K562 (cell line): ENCODE measurements around the gene PNLIPRP1. TPM values are rescaled to one million over a fixed set of nuclear protein-coding genes. Genes with fewer than 3 reads are reported as not detected.

Experiments
- ATAC-seq: fragments of 200-7000 bp; cut with Tn5 transposase; 3 replicates; pipeline ENCODE4 v1.9.1; 2020; ENCODE audit warnings: moderate library complexity
- BruUV-seq: library from RNA; stranded (reverse); fragments of 400-500 nt; replicated peaks from 2 replicates; lab custom pipeline; 2021; lab: Mats Ljungman, UMichigan
- CTCF ChIA-PET: fragments of 300-600 bp; formaldehyde crosslinking; extraction: SDS; loops from one replicate; lab custom pipeline; 2021; ENCODE audit warnings: low intra/inter-chr PET ratio; lab: Yijun Ruan, JAX
- POLR2A ChIA-PET: fragments of 300-600, 350-650 bp; sonication (Branson Sonifier 250); formaldehyde crosslinking; extraction: SDS; loops from one replicate; lab custom pipeline; 2021; ENCODE audit warnings: antibody characterized with exemption, inconsistent platforms; lab: Yijun Ruan, JAX
- DNase-seq, 4 experiments: peaks; one replicate each; pipeline versions ENCODE4 v3.0.0 to v3.0.0-alpha.2; 2011 to 2018; ENCODE audit warnings: low spot score in 3 of 4, mixed read lengths in 3 of 4; ENCODE audit errors: extremely low read depth in 1 of 4
- FAIRE-seq: peaks from 2 replicates; lab custom pipeline; 2011; peaks lifted over from hg19 to GRCh38; lab: Jason Lieb, UNC
- H2AFZ ChIP-seq: 2 replicates; pipeline ENCODE4 v1.6.0; 2011; ENCODE audit warnings: low read depth, low read length, control low read depth, inconsistent platforms
- H3K27ac ChIP-seq: fragments of 200-600 bp; 3 replicates; pipeline ENCODE4 v1.8.0; 2011; ENCODE audit warnings: low read depth, mild to moderate bottlenecking, control low read depth, inconsistent platforms, low read length, moderate library complexity, mixed read lengths; ENCODE audit errors: extremely low read depth
- H3K27me3 ChIP-seq, 2 experiments: fragments of 300-600 bp in 1 of 2; 2 replicates in 1 of 2; 3 replicates in 1 of 2; pipeline versions ENCODE4 v1.6.0 to v1.8.0; 2011; ENCODE audit warnings: inconsistent platforms in 2 of 2, low read length in 2 of 2, mild to moderate bottlenecking in 1 of 2, mixed read lengths in 1 of 2, moderate library complexity in 1 of 2; ENCODE audit not compliant: control insufficient read depth in 2 of 2, insufficient read depth in 2 of 2
- H3K36me3 ChIP-seq: fragments of 300-600 bp; 3 replicates; pipeline ENCODE4 v1.8.0; 2011; ENCODE audit warnings: mild to moderate bottlenecking, low read length, inconsistent platforms; ENCODE audit not compliant: control insufficient read depth, insufficient read depth
- H3K4me1 ChIP-seq, 2 experiments: fragments of 200-600 bp in 1 of 2; replicated peaks in 1 of 2; 2 replicates in 1 of 2; 3 replicates in 1 of 2; pipeline versions ENCODE4 v1.5.1 to v1.8.0; 2011; ENCODE audit warnings: inconsistent platforms in 2 of 2, low read length in 2 of 2, mild to moderate bottlenecking in 1 of 2, mixed read lengths in 1 of 2, moderate library complexity in 1 of 2; ENCODE audit not compliant: control insufficient read depth in 2 of 2, insufficient read depth in 2 of 2
- H3K4me2 ChIP-seq: 2 replicates; pipeline ENCODE4 v1.6.1; 2011; ENCODE audit warnings: low read length, control low read depth, inconsistent platforms, mixed read lengths; ENCODE audit not compliant: insufficient read depth
- H3K4me3 ChIP-seq: fragments of 200-600 bp; sonication (generic), shearing (Covaris generic); 2 replicates; pipeline ENCODE4 v1.5.1; 2016; ENCODE audit warnings: control low read depth, inconsistent platforms
- H3K79me2 ChIP-seq: fragments of 200-600 bp; 3 replicates; pipeline ENCODE4 v1.8.0; 2011; ENCODE audit warnings: low read length, inconsistent platforms; ENCODE audit not compliant: control insufficient read depth, insufficient read depth
- H3K9ac ChIP-seq, 2 experiments: 2 replicates each; pipeline versions ENCODE4 v1.6.0 to v1.6.1; 2011; ENCODE audit warnings: low read depth in 2 of 2, low read length in 2 of 2, control low read depth in 1 of 2, inconsistent platforms in 1 of 2, mild to moderate bottlenecking in 1 of 2, mixed read lengths in 1 of 2; ENCODE audit not compliant: insufficient read depth in 1 of 2
- H3K9me1 ChIP-seq: one replicate; pipeline ENCODE4 v1.6.0; 2011; ENCODE audit warnings: inconsistent platforms, mild to moderate bottlenecking, low read length, moderate library complexity; ENCODE audit not compliant: control insufficient read depth, insufficient read depth
- H3K9me3 ChIP-seq: replicated peaks from 2 replicates; pipeline ENCODE4 v1.5.1; 2011; ENCODE audit warnings: low read depth, low read length, inconsistent platforms; ENCODE audit not compliant: control insufficient read depth, insufficient read depth
- H4K20me1 ChIP-seq: replicated peaks from 2 replicates; pipeline ENCODE4 v1.6.1; 2011; ENCODE audit warnings: low read length, inconsistent platforms, mixed read lengths; ENCODE audit not compliant: control insufficient read depth, insufficient read depth
- C11orf30 ChIP-seq: fragments of 450-650 bp; IDR thresholded peaks from 2 replicates; pipeline ENCODE4 v1.6.1; 2016; ENCODE audit warnings: low read depth, mild to moderate bottlenecking
- FOXA3 ChIP-seq, 2 experiments: fragments of 450-650 bp in 1 of 2; sonication (generic) in 1 of 2; formaldehyde crosslinking; IDR thresholded peaks in 1 of 2; conservative IDR thresholded peaks in 1 of 2; 2 replicates each; pipeline versions ENCODE4 v1.4.0 to v1.8.0; 2020 to 2022; ENCODE audit warnings: mild to moderate bottlenecking in 2 of 2, missing genetic modification reagents in 1 of 2
- MAFG ChIP-seq: fragments of 450-650 bp; conservative IDR thresholded peaks from 2 replicates; pipeline ENCODE4 v1.6.1; 2016; ENCODE audit warnings: missing genetic modification characterization, missing compliant biosample characterization
- ZBTB33 ChIP-seq: sonication (generic); formaldehyde crosslinking; IDR thresholded peaks from 2 replicates; pipeline ENCODE4 v1.8.1; 2023; ENCODE audit warnings: mild to moderate bottlenecking, missing genetic modification reagents
- ZNF316 ChIP-seq: fragments of 450-650 bp; IDR thresholded peaks from 2 replicates; pipeline ENCODE4 v1.6.1; 2016
- WGBS: fragments of 100-300 bp; shearing (Covaris generic); methylation state at CpG from one replicate; pipeline ENCODE4 v1.1.6; 2016; ENCODE audit warnings: low coverage, mixed read lengths; ENCODE audit not compliant: insufficient coverage; ENCODE audit errors: missing lambda C conversion rate; 5-methylcytosine and 5-hydroxymethylcytosine counted together
- in situ Hi-C: fragments of 300-500 bp; cut with MboI; formaldehyde crosslinking; loops from 4 replicates; pipeline ENCODE4 v1.15.0; 2018; ENCODE audit warnings: inconsistent platforms, mixed read lengths
- intact Hi-C: fragments of 100-400 bp; cut with micrococcal nuclease; formaldehyde crosslinking; loops from 2 replicates; pipeline ENCODE4 v1.14.2; 2022
- polyA plus RNA-seq, 8 experiments: library from polyadenylated mRNA; depleted of rRNA in 4 of 8; stranded (reverse) in 5 of 8; unstranded in 3 of 8; fragments of >200 nt; fragmentation: Nextera tagmentation in 2 of 8; fragmentation: Illumina TruSeq in 1 of 8; extraction: Ambion mirVana in 2 of 8; extraction: Trizol in 1 of 8; gene quantifications; 2 replicates each; pipeline versions ENCODE4 v1.2.1 to v1.2.3, GENCODE V29; 2011 to 2014; ENCODE audit warnings: inconsistent platforms in 1 of 8, missing spikeins in 1 of 8
- total RNA-seq, 7 experiments: library from RNA; depleted of rRNA in 6 of 7; stranded (reverse); fragments of >200 nt in 6 of 7; fragmentation: Illumina TruSeq in 2 of 7; extraction: Trizol in 2 of 7; gene quantifications; 2 replicates each; pipeline versions ENCODE4 v1.2.1 to v1.2.3, GENCODE V29; 2011 to 2021; ENCODE audit warnings: low replicate concordance in 1 of 7

Gene PNLIPRP1
- total and polyA plus RNA-seq, 9 of the 15 experiments (the other 6 are each of a cell fraction or from before 2014, with no cell fraction given): 0.60 TPM; not detected in 8

- intact Hi-C loops (no loop called here), in situ Hi-C loops (no loop called here)
- Histone ChIP-seq H3K36me3 (no peaks in the 10 kb centered on the region), H3K79me2 (no peaks in the 10 kb centered on the region), H4K20me1 (no peaks in the 10 kb centered on the region), H3K4me3 (no peak overlapping the region), H3K4me1 (no peaks in the 10 kb centered on the region), H3K4me2 (no peak overlapping the region), H3K9me1 (no peaks in the 10 kb centered on the region), H3K27me3 (no peaks in the 10 kb centered on the region; a peak in 1 of 5 replicates), H3K9ac (no peak overlapping the region), H2AFZ (no peak overlapping the region), H3K27ac (no peak overlapping the region), H3K9me3 (no peaks in the 10 kb centered on the region)
- POLR2A ChIA-PET: no interaction called here
- no peak for ATAC-seq
- CTCF ChIA-PET: no interaction called here
- no peak for TF ChIP-seq FOXA3 (CRISPR knock-in tag; conservative IDR thresholded peaks at IDR 0.05 in 1 of 2, IDR thresholded peaks at IDR 0.05 in 1 of 2)
- TF ChIP-seq ZBTB33: no peak
- TF ChIP-seq ZNF316: peak; percentile 82
- TF ChIP-seq C11orf30: peak; percentile 73
- TF ChIP-seq MAFG: peak; percentile 62
- DNase-seq: no peak
- no TSS peak for BruUV-seq
- no peak for FAIRE-seq
- 0% methylated on average over 1 of the region's 1 CpG for WGBS
Observed at GRCh38 chr10:116545122-116545521, 45.6 kb upstream of the PNLIPRP1 start.
